DLD1 (cell line): ENCODE data around the gene WDR86.

ENCODE experiments used
- in situ Hi-C: cut with HindIII; loops from 2 replicates; pipeline ENCODE4 v1.10.0; 2017; ENCODE audit warnings: low sequenced_read_pairs

Gene WDR86

GRCh38 chr7:151366166-151366879 is 43.5 kb downstream of the WDR86 start:
- in situ Hi-C loops, result loop anchor here (5.0 kb wide), 1 partner anchor 76 kb away; the partner anchor contains the start of gene CRYGN

- in situ Hi-C loops, result loop anchor here (5.0 kb wide), 2 partner anchors 34 to 51 kb away; no protein-coding TSS in a partner anchor
These were observed 46.7 kb downstream of the WDR86 start for GRCh38 chr7:151363182-151363581.

- in situ Hi-C loops, result loop anchor here (5.0 kb wide), 2 partner anchors 36 to 49 kb away; no protein-coding TSS in a partner anchor
These were observed 48.5 kb downstream of the WDR86 start for GRCh38 chr7:151361193-151361959.

DNA sequence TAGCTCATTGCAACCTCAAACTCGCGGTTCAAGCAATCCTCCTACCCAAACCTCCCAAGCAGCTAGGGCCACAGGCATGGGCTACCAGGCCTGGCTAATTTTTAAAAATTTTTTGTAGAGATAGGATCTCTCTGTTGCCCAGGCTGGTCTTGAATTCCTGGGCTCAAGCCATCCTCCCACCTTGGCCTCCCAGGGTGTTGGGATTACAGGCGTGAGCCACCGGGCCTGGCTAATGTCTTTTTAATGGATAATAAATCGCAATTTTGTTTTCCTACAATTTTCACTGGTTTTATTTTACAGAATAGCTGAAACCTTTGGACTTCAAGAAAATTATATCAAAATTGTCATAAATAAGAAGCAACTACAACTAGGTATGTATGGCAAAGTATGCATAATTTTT is 57.3 kb downstream of the WDR86 start:
- in situ Hi-C loops, result no loop called here

GRCh38 chr7:151351967-151352366 is 57.9 kb downstream of the WDR86 start:
- in situ Hi-C loops, result no loop called here

GRCh38 chr7:151351027-151351426 is 58.8 kb downstream of the WDR86 start:
- in situ Hi-C loops, result no loop called here

DNA sequence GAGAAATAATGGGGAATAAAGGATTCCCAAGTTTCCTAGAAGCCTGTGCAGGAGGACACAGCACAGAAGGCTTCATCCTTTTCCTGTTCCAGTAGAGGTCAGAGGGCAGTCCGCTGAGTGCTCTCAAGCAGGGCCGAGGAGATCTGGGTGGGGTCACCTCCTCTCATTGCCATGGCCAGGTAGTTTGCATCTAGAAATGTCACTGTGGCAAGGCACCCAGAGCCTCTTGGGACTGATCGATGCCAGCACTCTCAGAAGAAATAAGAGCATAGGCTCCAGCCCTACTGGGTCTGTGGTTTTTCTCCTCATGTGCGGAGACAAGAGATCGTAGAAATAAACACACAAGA is 60.4 kb downstream of the WDR86 start:
- in situ Hi-C loops, result no loop called here

- in situ Hi-C loops, result no loop called here
These were observed 60.9 kb downstream of the WDR86 start for GRCh38 chr7:151348970-151349369.

DNA sequence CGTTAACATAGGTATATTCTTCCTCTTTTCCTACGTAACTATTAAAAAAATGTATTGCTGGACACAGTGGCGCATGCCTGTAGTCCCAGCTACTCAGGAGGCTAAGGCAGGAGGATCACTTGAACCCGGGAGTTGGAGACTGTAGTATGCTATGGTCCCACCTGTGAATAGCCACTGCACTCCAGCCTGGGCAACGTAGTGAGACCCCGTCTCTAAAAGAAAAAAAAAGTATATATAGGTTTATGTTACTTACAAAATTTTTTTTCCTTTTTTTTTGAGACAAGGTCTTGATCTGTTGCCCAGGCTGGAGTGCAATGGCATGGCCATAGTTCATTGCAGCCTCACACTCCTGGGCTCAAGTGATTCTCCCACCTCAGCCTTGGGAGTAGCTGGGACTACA is 62.6 kb downstream of the WDR86 start:
- in situ Hi-C loops, result no loop called here

DNA sequence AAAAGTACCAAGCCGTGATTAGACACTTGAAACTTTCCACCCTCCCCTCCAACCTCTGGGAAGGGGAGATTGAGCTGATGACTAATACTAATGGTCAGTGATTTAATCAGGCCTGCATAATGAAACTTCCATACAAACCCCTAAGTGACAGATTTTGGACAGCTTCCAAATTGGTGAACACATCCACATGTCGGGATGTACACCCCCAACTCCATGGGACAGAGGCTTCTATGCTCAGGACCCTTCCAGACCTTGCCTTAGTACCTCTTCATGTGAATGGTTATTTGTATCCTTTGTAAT is 63.4 kb downstream of the WDR86 start:
- in situ Hi-C loops, result no loop called here

DNA sequence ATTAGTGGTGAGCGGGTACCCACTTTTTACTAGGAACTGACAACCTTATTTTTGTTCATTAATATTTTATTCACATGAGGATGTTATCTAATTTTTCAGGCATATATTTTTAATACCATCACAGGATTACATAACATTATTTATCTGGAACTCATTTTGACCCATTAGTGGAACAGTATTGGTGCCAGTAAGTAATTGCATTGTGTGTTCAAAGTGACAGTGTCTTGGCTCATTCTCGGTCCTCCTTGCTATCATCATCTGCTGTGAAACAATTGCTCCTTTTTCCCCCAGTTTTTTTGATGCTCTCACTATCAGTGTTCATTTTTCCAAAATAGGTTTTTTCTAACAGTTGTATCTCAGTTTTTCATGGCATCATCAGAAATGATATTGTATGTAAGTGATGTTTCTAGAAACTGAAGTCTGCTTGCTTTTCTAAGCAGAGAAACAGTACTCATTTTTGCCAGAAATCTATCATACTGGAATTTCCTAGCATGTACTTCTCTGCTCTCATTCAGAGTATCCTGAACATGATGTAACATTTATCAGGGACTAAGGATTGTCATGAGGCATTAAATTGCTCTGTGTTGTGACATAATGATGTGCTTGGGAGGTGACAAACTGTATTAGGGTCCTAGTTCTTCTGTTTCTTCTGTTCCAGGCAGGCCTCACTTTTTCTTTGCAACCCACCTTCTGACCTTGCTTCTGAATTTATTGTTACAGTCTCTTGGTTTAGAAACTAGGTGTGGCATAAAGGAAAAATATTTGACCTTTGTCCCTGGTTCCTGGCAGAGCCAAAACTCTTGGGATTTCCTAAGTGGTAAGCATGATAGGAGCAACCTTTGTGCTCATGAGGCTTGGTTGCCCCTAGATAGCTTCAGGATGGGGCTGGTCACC is 64.0 kb downstream of the WDR86 start:
- in situ Hi-C loops, result no loop called here

- in situ Hi-C loops, result no loop called here
These were observed 66.3 kb downstream of the WDR86 start for GRCh38 chr7:151343516-151343915.

DNA sequence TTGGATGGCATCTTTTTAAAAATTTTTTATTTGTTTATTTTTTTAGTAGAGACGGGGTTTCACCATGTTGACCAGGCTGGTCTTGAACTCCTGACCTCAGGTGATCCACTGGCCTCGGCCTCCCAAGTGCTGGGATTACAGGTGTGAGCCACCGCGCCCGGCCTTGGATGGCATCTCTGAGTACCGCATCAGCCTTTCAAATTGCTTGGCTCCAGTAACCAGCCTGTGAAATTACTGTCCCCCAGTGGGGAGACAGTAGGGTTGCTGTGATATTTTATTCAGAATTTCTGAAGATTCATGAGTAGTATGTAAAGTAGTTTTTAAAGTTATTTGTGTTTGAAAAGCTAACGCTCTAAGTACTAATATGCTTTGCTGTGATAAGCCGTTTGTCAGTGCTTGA is 67.0 kb downstream of the WDR86 start:
- in situ Hi-C loops, result no loop called here

GRCh38 chr7:151342102-151342646 is 67.7 kb downstream of the WDR86 start:
- in situ Hi-C loops, result no loop called here

GRCh38 chr7:151341357-151342101 is 68.3 kb downstream of the WDR86 start, which contains the start of gene NUB1:
Gene NUB1, plus strand, starts transcription at chr7:151341812. Its CDS starts 3,538 bp downstream, at chr7:151345350.
- in situ Hi-C loops, result no loop called here

DNA sequence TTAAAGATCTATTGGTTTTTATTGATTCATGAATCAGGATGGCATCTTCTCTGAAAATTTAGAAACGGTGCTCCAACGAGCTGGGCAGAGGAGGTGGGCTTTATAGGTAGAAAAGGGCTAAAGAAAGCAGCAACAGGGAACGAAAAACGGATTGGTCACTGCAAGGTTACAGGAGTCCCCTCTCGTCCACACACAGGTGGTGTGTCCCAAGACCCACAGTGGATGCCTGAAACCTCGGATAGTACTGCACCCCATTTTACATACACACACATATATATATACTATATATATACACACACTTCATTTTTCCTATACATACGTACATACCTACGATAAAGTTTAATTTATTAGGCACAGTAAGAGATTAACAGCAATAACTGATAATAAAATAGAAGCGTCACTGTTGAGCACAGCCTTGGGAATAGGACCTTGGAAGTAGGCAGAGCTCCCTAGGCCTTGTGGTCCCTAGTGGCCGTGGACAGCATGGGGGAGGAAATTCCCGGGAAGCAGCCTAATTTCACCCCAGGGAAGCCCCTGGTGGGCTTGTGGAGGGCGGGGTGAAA is 69.0 kb downstream of the WDR86 start:
- in situ Hi-C loops, result no loop called here

- in situ Hi-C loops, result no loop called here
These were observed 70.0 kb downstream of the WDR86 start for GRCh38 chr7:151339651-151340382.

DNA sequence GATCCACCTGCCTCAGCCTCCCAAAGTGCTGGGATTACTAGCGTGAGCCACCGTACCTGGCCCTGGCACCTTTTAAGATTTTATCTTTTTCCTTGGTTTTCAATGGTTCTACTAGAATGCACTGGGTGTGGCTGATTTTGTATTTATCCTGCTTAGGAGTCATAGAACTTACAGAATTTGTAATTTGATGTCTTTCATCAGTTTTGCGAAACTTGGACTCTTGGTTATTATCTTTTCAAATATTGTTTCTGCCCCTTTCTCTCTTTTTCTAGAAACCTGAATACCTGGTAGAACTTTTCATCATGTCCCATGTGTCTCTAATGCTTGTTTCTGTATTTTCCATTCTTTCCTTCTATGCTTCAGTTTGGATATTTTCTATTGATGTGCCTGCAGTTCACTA is 71.0 kb downstream of the WDR86 start:
- in situ Hi-C loops, result no loop called here

GRCh38 chr7:151337346-151337745 is 72.5 kb downstream of the WDR86 start:
- in situ Hi-C loops, result no loop called here
